Spleen (tissue), 7 donors: Measurements from ENCODE around the gene C4A.
"Not testable (repeated sequence)": the region's sequence is repeated elsewhere in the genome, so short reads cannot be mapped to it uniquely, and the experiment has no call there.

Experiments
- POLR2A ChIP-seq, 3 donors: fragments of 450-650 bp; IDR thresholded peaks; one replicate each; pipeline ENCODE4 v1.5.1; 2017; ENCODE audit warnings: antibody characterized with exemption in 3 of 3, mild to moderate bottlenecking in 1 of 3
- POLR2AphosphoS5 ChIP-seq, 3 donors: sonication (generic); formaldehyde crosslinking; IDR thresholded peaks; one replicate each; pipeline ENCODE4 v1.5.1; 2017; ENCODE audit warnings: antibody characterized with exemption in 3 of 3
- TF ChIP-seq, protein P1 (sequence below), 11 experiments: fragments of 200-600 bp in 7 of 11; fragments of 450-650 bp in 4 of 11; sonication (generic) in 4 of 11; IDR thresholded peaks in 8 of 11; conservative IDR thresholded peaks in 3 of 11; 1 replicate in 7 of 11; 2 replicates in 4 of 11; pipeline versions ENCODE4 v1.4.0 to v1.8.0; 2016 to 2021; ENCODE audit warnings: antibody characterized with exemption in 11 of 11, inconsistent platforms in 4 of 11, mild to moderate bottlenecking in 1 of 11
- donor health status: DM: no; HTN: no; CAD: no; lungs with moderate emphysema.
- donor health status: DM: no; HTN: no; CAD: no.
- donor health status: DM: no; HTN: no; CAD: no.

- TF ChIP-seq, protein P1, sequence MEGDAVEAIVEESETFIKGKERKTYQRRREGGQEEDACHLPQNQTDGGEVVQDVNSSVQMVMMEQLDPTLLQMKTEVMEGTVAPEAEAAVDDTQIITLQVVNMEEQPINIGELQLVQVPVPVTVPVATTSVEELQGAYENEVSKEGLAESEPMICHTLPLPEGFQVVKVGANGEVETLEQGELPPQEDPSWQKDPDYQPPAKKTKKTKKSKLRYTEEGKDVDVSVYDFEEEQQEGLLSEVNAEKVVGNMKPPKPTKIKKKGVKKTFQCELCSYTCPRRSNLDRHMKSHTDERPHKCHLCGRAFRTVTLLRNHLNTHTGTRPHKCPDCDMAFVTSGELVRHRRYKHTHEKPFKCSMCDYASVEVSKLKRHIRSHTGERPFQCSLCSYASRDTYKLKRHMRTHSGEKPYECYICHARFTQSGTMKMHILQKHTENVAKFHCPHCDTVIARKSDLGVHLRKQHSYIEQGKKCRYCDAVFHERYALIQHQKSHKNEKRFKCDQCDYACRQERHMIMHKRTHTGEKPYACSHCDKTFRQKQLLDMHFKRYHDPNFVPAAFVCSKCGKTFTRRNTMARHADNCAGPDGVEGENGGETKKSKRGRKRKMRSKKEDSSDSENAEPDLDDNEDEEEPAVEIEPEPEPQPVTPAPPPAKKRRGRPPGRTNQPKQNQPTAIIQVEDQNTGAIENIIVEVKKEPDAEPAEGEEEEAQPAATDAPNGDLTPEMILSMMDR (IDR thresholded peaks at IDR 0.05 in 8 of 11, conservative IDR thresholded peaks at IDR 0.05 in 3 of 11) = not testable (repeated sequence)
- not testable (repeated sequence) for TF ChIP-seq POLR2AphosphoS5, POLR2A (IDR thresholded peaks at IDR 0.05)
These were observed 58.6 kb downstream of the C4A start for GRCh38 chr6:32040299-32041049.
